DMS153 treated with DMSO at 0.1 percent for 48 hours (cell line): ENCODE data around the gene MFSD8.
"Not testable (repeated sequence)": the region's sequence is repeated elsewhere in the genome, so short reads cannot be mapped to it uniquely, and the experiment has no call there.

Experiments
- DNase-seq: peaks from one replicate; lab custom pipeline; 2025; ENCODE audit not compliant: unreplicated experiment; lab: John Stamatoyannopoulos, UW

MFSD8 gene

GRCh38 chr4:127936974-127937373 is 28.0 kb downstream of the MFSD8 start:
- DNase-seq, result no peak

GRCh38 chr4:127931836-127932235 is 33.1 kb downstream of the MFSD8 start:
- not testable (repeated sequence) for DNase-seq

DNA sequence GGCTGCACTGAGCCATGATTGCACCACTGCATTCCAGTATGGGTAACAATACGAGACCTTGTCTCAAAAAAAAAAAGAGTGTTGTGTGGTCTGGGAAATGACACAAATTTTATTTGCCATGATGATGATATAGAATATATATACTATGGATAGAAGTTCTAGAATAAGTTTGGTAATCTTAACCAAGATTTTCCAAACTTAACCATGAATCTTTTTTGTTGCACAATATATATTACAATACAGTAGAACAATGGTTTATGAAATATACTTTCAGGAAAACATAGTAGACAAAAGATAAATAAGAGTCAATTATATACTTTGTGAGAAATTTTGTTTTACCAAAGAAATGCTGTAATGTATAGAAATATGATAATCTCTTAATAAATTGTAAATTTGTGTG is 34.8 kb downstream of the MFSD8 start:
- no peak for DNase-seq

GRCh38 chr4:127925720-127926119 is 39.3 kb downstream of the MFSD8 start:
- not testable (repeated sequence) for DNase-seq

DNA sequence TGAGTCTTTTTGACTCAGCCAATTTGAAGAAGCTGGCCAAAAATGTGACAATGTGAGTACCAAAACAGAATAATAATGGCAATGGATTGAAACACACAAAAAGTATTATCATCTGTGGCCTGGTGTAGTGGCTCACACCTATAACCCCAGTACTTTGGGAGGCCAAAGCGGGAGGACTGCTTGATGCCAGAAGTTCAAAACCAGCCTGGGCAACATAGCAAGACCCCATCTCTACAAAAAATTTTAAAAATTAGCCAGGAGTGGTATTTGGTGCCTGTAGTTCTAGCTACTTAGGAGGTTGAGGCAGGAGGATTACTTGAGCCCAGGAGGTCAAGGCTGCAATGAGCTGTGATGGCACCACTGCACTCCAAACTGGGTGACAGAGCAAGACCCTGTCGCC is 42.7 kb downstream of the MFSD8 start:
- DNase-seq, result no peak

DNA sequence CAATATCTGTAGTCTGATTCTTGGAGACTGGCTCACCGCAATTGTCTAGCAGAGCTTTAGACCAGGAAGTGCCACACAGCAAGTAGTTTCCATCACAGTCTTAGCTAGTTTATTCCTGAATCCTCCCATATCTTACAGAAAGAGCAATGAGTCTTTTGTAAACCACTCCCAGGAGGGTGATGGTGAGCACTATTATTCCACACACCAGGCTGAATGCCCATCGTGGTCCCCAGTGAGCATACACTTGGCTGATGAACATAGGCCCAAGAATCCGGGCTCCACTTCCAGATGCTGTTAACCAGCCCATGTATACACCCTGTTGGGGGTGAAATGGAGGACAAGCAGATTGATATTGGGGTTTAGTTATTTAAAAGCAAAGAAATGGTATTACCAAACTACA is 44.5 kb downstream of the MFSD8 start:
- no peak for DNase-seq

- no peak for DNase-seq
Observed at GRCh38 chr4:127917151-127917550, 47.8 kb downstream of the MFSD8 start.

DNA sequence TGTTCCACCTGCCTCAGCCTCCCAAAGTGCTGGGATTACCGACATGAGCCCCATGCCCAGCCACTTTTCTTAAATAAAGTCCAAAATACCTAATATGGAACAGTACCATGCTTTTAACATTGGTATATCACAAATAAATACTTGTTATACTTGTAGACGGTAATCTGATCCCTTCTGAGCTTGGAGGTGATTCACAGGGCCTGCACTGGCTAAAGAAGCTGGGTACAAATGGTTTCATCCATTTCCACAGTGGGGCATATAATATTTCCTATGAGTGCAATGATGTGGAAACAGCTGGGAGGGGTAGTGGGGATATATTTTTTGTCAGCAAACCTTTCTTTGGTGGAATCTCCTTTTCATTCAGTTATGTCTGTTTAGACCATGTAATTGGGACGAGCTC is 48.5 kb downstream of the MFSD8 start:
- DNase-seq, result no peak

DNA sequence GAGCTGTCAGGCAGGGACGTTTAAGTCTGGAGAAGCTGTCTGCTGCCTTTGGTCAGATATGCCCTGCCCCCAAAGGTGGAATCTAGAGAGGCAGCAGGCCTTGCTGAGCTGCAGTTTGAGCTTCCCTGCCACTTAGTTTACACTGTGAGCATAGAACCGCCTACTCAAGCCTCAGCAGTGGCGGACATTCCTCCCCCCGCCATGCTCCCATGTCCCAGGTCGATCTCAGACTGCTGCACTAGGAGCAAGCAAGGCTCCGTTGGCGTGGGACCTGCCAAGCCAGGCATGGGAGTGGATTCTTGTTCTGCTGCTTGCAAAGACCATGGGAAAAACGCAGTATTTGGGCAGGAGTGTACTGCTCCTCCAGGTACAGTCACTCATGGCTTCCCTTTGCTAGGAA is 59.9 kb downstream of the MFSD8 start:
- DNase-seq, result no peak

DNA sequence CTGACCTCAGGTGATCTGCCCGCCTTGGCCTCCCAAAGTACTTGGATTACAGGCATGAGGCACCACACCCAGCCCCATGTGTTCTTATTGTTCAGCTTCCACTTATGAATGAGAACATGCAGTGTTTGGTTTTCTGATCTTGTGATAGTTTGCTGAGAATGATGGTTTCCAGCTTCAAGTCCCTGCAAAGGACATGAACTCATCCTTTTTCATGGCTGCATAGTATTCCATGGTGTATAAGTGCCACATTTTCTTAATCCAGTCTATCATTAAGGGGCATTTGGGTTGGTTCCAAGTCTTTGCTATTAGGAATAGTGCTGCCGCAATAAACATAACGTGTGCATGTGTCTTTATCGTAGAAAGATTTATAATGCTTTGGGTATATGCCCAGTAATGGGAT is 65.3 kb downstream of the MFSD8 start:
- not testable (repeated sequence) for DNase-seq

GRCh38 chr4:127896528-127896927 is 68.4 kb downstream of the MFSD8 start:
- no peak for DNase-seq

DNA sequence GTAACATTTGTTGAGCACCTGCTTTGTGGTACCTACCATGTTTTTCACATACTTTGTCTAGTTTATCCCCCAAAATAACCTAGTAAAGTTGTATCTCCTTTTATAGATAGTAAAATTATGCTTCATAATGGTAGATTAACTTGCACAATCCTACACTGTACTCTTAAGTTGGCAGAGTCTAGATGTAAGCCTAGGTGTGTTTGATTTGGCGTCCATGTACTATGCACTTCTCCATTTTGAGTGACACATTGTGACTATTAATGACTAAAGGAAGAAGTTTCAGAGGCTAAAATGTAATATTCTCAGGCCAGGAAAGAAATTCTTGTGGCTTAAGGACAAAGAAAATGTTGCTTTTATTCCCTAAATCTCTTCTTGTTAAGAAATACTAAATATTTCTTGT is 68.9 kb downstream of the MFSD8 start:
- no peak for DNase-seq

GRCh38 chr4:127889903-127890302 is 75.1 kb downstream of the MFSD8 start:
- no peak for DNase-seq

DNA sequence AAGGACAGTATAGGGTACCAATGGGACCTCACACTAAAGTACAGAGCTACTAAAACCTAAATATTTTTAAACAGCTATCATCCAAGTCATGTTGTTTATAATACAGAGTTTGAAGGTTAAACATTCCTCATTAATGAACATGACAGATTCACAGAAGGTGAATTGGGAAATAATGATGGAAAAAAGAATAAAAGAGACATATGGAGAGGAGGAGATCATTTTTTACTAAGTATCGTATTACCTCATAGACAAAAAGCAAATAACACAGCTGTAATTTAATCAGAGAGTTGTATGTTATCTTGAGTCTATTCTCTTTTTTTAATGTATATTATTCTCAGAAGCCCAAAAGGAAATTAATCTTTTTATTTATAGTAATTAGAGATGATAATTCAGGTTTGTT is 76.4 kb downstream of the MFSD8 start:
- DNase-seq, result no peak

- DNase-seq, result no peak
Observed at GRCh38 chr4:127881563-127881864, 83.5 kb downstream of the MFSD8 start.

DNA sequence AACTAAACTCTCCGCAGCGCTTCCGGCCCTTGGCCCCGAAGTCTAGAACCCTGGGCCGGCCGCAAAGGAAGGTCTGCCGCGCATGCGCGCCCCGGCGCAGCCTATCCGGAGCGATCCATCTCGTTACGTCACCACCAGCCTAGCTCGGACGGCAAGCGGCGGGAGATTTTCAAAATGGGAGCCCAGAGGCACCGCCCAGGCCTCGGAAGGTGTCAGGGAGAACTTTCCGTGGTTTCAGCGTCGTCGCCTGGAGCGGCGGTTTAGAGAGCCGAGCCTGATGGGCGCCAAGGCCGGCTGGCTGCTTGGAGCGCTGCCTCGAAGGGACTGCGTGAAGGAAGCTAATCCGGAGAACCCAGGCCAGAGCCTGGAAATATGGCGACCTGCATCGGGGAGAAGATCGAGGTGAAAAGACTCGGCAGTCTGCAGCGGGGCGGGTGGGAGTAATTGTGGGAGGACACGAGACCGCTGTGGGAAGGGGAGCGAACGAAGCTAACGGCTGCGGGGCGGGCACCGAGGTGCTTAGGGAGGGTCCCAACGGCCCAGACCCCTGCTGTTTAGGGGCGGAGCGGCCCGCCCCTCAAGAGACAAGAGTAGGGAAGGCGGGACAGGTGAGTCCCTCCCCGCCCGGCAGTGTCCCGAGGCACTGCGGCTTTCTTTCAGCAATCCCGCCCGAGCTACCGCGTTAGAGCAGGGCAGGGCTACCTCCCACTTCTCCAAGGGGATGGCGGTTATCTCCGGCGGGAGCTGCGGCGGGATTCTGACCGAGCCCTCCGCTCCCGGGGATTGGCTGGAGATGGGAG is 84.0 kb downstream of the MFSD8 start, which contains the start of gene PLK4:
TSS of gene PLK4 (plus strand) at position 131 of the 800 bp plus-strand sequence. CDS start at position 373, 242 bp downstream.
- DNase-seq, result peak; percentile 96

GRCh38 chr4:127875791-127876190 is 89.2 kb downstream of the MFSD8 start:
- no peak for DNase-seq

- no peak for DNase-seq
Observed at GRCh38 chr4:127870688-127871087, 94.3 kb downstream of the MFSD8 start.

- DNase-seq, result no peak
Observed at GRCh38 chr4:127870281-127870680, 94.7 kb downstream of the MFSD8 start.

DNA sequence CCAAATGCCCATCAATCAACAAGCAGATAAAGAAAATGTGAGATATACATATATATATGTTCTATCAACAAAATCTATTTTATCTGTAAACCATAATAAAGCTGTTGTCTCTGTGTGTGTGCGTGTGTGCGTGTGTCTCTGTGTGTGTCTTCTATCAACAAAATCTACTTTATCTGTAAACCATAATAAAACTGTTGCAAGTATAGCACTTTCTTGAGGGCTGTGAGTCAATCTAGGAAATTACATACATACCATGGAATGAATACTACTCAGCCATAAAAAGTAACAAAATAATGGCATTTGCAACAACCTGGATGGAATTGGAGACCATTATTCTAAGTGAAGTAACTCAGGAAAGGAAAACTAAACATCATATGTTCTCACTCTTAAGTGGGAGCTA is 96.8 kb downstream of the MFSD8 start:
- no peak for DNase-seq
